HUES64 (cell line): Measurements from ENCODE around the gene SKAP2.

ENCODE experiments used
- H3K27ac ChIP-seq: 2 replicates; pipeline ENCODE4 v1.7.0; 2013; ENCODE audit warnings: low read depth, low read length, inconsistent platforms
- H3K27me3 ChIP-seq: 2 replicates; pipeline ENCODE4 v1.6.1; 2013; ENCODE audit warnings: mild to moderate bottlenecking, low read length; ENCODE audit not compliant: insufficient read depth
- H3K36me3 ChIP-seq: 2 replicates; pipeline ENCODE4 v1.6.1; 2013; ENCODE audit warnings: mild to moderate bottlenecking, low read length; ENCODE audit not compliant: insufficient read depth
- H3K4me1 ChIP-seq: 2 replicates; pipeline ENCODE4 v1.6.1; 2013; ENCODE audit warnings: mild to moderate bottlenecking, low read length, moderate library complexity; ENCODE audit not compliant: insufficient read depth
- H3K4me3 ChIP-seq: 2 replicates; pipeline ENCODE4 v1.5.1; 2013; ENCODE audit warnings: mild to moderate bottlenecking, low read length, moderate library complexity
- H3K9ac ChIP-seq: 2 replicates; pipeline ENCODE4 v1.6.1; 2013; ENCODE audit warnings: mild to moderate bottlenecking, low read depth, low read length
- H3K9me3 ChIP-seq: 2 replicates; pipeline ENCODE4 v1.6.1; 2013; ENCODE audit warnings: low read depth, low read length; ENCODE audit not compliant: insufficient read depth
- WGBS: fragments of 150-250, 120-280 bp; methylation state at CpG from one replicate; pipeline ENCODE4 v1.1.7; 2013; ENCODE audit warnings: missing lambda C conversion rate; 5-methylcytosine and 5-hydroxymethylcytosine counted together

SKAP2 gene

DNA sequence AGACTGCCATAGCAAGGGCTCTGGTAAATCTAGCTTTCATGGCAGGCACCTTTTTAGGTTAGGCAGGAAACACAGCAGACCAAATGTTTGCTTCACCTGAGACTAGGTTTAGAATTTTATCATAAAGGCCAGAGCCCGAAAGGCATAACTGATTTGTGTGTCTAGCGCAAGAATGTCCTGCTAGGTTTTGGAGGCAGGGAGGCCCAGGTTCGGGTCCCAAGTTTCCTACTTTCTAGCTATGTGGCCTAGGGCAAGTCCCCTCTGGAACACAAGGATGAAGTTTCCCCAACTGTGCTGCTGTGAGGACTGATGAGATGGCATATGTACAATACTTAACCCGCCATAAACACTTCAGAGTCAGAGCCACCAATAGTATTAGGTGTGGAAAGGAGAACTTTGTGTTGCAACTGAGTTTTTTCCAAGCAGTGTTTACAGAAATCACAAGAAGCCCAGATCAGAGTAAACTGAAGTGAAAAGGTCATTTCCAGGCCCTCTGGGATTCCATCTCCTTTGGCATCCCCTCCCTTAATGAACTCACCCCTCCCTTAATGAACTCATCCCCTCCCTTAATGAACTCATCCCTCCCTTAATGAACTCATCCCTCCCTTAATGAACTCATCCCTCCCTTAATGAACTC, 244.9 kb downstream of the SKAP2 start:
- WGBS: 96% methylated on average over 4 of the region's 4 CpGs
- Histone ChIP-seq H3K27me3 (no peaks in the 10 kb centered on the region), H3K9me3 (no peaks in the 10 kb centered on the region), H3K36me3 (no peaks in the 10 kb centered on the region), H3K9ac (no peak overlapping the region), H3K27ac (no peak overlapping the region), H3K4me3 (no peak overlapping the region), H3K4me1 (no peaks in the 10 kb centered on the region; the same call in 1 of the 2 replicates)

DNA sequence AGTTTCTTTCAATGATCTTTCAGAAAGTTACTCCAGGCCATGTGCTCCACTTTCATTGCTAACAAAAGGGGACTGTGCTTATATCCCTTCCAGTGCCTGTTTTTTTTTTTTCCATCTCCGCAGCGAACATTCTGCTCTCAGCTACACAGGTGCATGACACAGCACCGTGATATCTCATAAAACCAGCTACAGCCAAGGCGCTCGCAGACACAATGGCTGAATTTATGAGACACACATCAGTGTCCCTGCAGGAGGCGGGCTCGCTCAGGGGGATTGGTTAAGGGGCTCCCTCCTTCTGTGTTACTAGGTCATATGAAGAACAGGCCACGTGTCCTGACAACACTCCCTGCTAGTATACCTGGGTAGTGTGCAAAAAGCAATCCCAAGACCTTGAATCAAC, 245.5 kb downstream of the SKAP2 start:
- no peak overlapping the region for H3K4me3 ChIP-seq
- no peak overlapping the region for H3K27ac ChIP-seq
- H3K36me3 ChIP-seq: no peaks in the 10 kb centered on the region
- WGBS: 93% methylated on average over 8 of the region's 8 CpGs
- no peak overlapping the region for H3K9ac ChIP-seq
- no peaks in the 10 kb centered on the region for H3K27me3 ChIP-seq
- no peaks in the 10 kb centered on the region for H3K9me3 ChIP-seq
- no peaks in the 10 kb centered on the region; the same call in 1 of the 2 replicates for H3K4me1 ChIP-seq

DNA sequence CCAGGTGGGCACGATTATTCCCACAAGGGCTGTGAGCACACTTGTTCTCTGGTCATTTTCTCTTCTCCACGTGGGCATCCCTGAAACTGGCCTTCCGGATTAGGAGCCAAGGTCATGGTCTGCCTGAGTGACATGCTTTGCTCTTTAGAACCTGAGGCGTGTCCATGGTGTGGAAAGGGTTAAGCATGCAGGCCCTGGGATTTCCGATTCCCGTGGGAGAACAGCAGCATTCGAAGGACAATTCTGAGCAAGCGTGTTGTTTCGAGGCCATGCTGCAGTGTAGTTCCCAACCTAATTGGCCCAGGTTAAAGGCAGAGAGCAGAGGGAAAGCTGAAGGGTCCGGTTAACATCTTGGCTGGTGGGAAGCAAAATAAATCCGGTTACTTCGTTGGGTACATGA, 245.9 kb downstream of the SKAP2 start:
- Histone ChIP-seq H3K4me3 (no peak overlapping the region), H3K9me3 (no peaks in the 10 kb centered on the region), H3K9ac (no peak overlapping the region), H3K27me3 (no peaks in the 10 kb centered on the region), H3K27ac (no peak overlapping the region), H3K36me3 (no peaks in the 10 kb centered on the region), H3K4me1 (no peaks in the 10 kb centered on the region; the same call in 1 of the 2 replicates)
- WGBS: 75% methylated on average over 12 of the region's 12 CpGs
